Activated T-helper 17 cell treated with anti-CD3 and anti-CD28 coated beads, Interleukin-2, amount 50 U/mL, for 72 hours (primary cell): Measurements from ENCODE around the gene CTNND1. TPM values are rescaled to one million over a fixed set of nuclear protein-coding genes. Genes with fewer than 3 reads are reported as not detected.

Experiments
- ATAC-seq: fragments of 150-1000 bp; cut with Tn5 transposase; replicated peaks from 2 replicates; pipeline ENCODE4 v1.10.0; 2021; ENCODE audit warnings: mild to moderate bottlenecking, moderate library complexity
- H3K27ac Mint-ChIP-seq: one replicate; pipeline ENCODE4 v1.8.0; 2022; ENCODE audit warnings: mixed read lengths
- H3K27me3 Mint-ChIP-seq: one replicate; pipeline ENCODE4 v1.8.0; 2022; ENCODE audit warnings: mixed read lengths
- H3K36me3 Mint-ChIP-seq: one replicate; pipeline ENCODE4 v1.8.0; 2022; ENCODE audit warnings: low read depth, mild to moderate bottlenecking, mixed read lengths
- H3K4me1 Mint-ChIP-seq: one replicate; pipeline ENCODE4 v1.8.0; 2022; ENCODE audit warnings: mixed read lengths
- H3K4me3 Mint-ChIP-seq: one replicate; pipeline ENCODE4 v1.8.0; 2022; ENCODE audit warnings: mild to moderate bottlenecking, mixed read lengths
- H3K9me3 Mint-ChIP-seq: one replicate; pipeline ENCODE4 v1.8.0; 2022; ENCODE audit warnings: mixed read lengths
- total RNA-seq, 2 donors: library from RNA; stranded (reverse); gene quantifications; one replicate each; pipeline ENCODE4 v1.2.3, GENCODE V29; 2022

CTNND1 gene
- total RNA-seq, 2 donors from 2014 or later = 4.6 to 12.5 TPM

GRCh38 chr11:57776031-57776521 lies 14.5 kb downstream of the CTNND1 start:
- Mint-ChIP-seq H3K4me3 (no peak overlapping the region), H3K4me1 (no peaks in the 10 kb centered on the region), H3K27ac (no peak overlapping the region), H3K27me3 (no peaks in the 10 kb centered on the region), H3K9me3 (no peaks in the 10 kb centered on the region), H3K36me3 (no peaks in the 10 kb centered on the region)
- no peak for ATAC-seq

DNA sequence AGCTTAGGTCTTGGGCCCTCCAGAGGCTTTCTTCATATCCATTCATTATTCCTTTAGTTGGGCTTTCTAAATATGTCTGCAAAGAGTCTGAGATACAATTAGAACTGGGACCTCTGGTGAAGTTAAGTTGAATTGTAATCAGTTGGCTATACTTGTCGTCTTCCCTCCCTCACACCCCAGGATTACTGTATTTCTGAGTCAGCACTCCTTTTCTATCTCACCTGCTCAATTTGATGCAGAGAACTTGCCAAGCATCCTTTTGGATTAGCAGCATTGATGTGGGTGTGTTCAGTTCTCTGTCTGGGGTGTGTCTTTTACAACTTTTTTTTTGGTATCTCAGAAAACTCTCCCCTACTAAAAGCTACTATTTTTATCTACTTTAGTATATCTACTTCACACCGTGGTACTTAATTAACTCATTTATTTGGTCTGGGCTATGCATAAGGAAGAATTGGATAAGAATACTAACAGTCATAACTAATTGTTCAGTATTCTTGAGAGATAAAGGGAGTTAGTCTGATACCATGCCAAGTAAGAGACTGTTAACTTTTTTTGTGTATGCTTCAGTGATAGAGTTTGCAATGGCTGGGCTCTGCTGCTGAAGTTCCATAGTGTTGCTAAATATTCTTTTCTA lies 15.1 kb downstream of the CTNND1 start:
- Mint-ChIP-seq H3K27ac (no peak overlapping the region), H3K27me3 (no peaks in the 10 kb centered on the region), H3K36me3 (no peaks in the 10 kb centered on the region), H3K4me1 (no peaks in the 10 kb centered on the region), H3K9me3 (no peaks in the 10 kb centered on the region), H3K4me3 (no peak overlapping the region)
- ATAC-seq = no peak

- Mint-ChIP-seq H3K4me1 (no peaks in the 10 kb centered on the region), H3K27me3 (no peaks in the 10 kb centered on the region)
These were observed 16.3 kb downstream of the CTNND1 start for GRCh38 chr11:57777969-57778317.

GRCh38 chr11:57778318-57779037 lies 16.9 kb downstream of the CTNND1 start:
- H3K27me3 Mint-ChIP-seq = no peaks in the 10 kb centered on the region
- no peak overlapping the region for H3K27ac Mint-ChIP-seq
- H3K4me3 Mint-ChIP-seq = no peak overlapping the region
- no peaks in the 10 kb centered on the region for H3K36me3 Mint-ChIP-seq
- no peaks in the 10 kb centered on the region for H3K4me1 Mint-ChIP-seq
- no peaks in the 10 kb centered on the region for H3K9me3 Mint-ChIP-seq
- no peak for ATAC-seq

More at GRCh38 chr11:57777969-57778317, 16.3 kb downstream of the CTNND1 start:
- H3K36me3 Mint-ChIP-seq = no peaks in the 10 kb centered on the region
- no peaks in the 10 kb centered on the region for H3K9me3 Mint-ChIP-seq
- no peak overlapping the region for H3K4me3 Mint-ChIP-seq
- no peak overlapping the region for H3K27ac Mint-ChIP-seq
- no peak for ATAC-seq

DNA sequence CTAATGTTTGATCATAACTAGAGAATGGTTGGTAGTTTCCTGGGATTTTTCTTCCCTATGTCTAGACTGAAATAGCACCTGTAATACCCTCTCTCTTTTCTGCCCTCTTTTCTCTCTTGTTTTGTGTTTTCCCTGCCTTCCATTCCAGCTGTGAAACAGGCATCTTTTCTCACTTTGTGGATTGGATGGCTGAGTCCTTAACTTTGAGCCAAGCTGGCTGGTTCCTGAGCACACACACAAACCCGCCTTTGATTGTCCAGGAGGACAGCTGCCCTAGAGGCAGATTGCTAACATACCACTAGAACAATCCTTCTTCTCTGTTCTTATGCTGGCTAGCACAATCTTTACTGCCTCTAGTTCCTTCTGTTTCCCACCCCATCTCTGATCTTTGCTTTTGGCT lies 17.7 kb downstream of the CTNND1 start:
- Mint-ChIP-seq H3K36me3 (no peaks in the 10 kb centered on the region), H3K9me3 (no peaks in the 10 kb centered on the region), H3K4me1 (no peaks in the 10 kb centered on the region), H3K4me3 (no peak overlapping the region), H3K27ac (no peak overlapping the region), H3K27me3 (no peaks in the 10 kb centered on the region)
- ATAC-seq = no peak

GRCh38 chr11:57781529-57781943 lies 19.9 kb downstream of the CTNND1 start:
- H3K36me3 Mint-ChIP-seq = no peaks in the 10 kb centered on the region
- no peaks in the 10 kb centered on the region for H3K4me1 Mint-ChIP-seq
- no peaks in the 10 kb centered on the region for H3K27me3 Mint-ChIP-seq
- no peak for ATAC-seq
- H3K4me3 Mint-ChIP-seq = no peak overlapping the region
- H3K27ac Mint-ChIP-seq = peak overlapping the region; percentile 8
- no peaks in the 10 kb centered on the region for H3K9me3 Mint-ChIP-seq

DNA sequence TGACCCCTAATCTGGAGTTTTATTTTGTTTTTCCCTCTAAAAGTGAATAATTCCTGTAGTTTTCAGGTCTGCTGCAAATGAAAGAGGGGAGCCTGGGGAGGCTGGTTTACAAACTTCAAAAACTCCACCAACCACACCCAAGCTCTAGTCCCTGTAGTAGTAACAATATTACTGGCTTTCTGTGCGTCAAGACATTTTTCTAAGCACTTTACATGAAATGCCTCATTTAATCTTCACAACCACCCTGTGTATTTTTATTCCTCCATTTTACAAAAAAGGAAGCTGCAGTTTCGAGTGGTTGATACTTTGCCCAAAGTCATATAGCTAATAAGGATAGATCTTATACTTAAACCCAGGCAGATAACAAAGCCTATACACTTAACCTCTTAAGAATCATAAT lies 23.5 kb downstream of the CTNND1 start:
- H3K27ac Mint-ChIP-seq = no peak overlapping the region
- no peaks in the 10 kb centered on the region for H3K9me3 Mint-ChIP-seq
- no peak overlapping the region for H3K4me3 Mint-ChIP-seq
- H3K27me3 Mint-ChIP-seq = no peaks in the 10 kb centered on the region
- ATAC-seq = no peak
- H3K4me1 Mint-ChIP-seq = no peaks in the 10 kb centered on the region
- H3K36me3 Mint-ChIP-seq = no peaks in the 10 kb centered on the region

- Mint-ChIP-seq H3K9me3 (no peaks in the 10 kb centered on the region), H3K4me3 (no peak overlapping the region), H3K27me3 (no peaks in the 10 kb centered on the region), H3K4me1 (no peaks in the 10 kb centered on the region), H3K36me3 (no peaks in the 10 kb centered on the region), H3K27ac (no peak overlapping the region)
- ATAC-seq = no peak
These were observed 24.8 kb downstream of the CTNND1 start for GRCh38 chr11:57786436-57786835.

- no peaks in the 10 kb centered on the region for H3K9me3 Mint-ChIP-seq
- H3K27me3 Mint-ChIP-seq = no peaks in the 10 kb centered on the region
- peaks cover 4% of the 10 kb centered on the region for H3K4me1 Mint-ChIP-seq
- no peak overlapping the region for H3K4me3 Mint-ChIP-seq
- no peak overlapping the region for H3K27ac Mint-ChIP-seq
- H3K36me3 Mint-ChIP-seq = peaks cover 3% of the 10 kb centered on the region
- no peak for ATAC-seq
These were observed 25.5 kb downstream of the CTNND1 start for GRCh38 chr11:57787006-57787604.

DNA sequence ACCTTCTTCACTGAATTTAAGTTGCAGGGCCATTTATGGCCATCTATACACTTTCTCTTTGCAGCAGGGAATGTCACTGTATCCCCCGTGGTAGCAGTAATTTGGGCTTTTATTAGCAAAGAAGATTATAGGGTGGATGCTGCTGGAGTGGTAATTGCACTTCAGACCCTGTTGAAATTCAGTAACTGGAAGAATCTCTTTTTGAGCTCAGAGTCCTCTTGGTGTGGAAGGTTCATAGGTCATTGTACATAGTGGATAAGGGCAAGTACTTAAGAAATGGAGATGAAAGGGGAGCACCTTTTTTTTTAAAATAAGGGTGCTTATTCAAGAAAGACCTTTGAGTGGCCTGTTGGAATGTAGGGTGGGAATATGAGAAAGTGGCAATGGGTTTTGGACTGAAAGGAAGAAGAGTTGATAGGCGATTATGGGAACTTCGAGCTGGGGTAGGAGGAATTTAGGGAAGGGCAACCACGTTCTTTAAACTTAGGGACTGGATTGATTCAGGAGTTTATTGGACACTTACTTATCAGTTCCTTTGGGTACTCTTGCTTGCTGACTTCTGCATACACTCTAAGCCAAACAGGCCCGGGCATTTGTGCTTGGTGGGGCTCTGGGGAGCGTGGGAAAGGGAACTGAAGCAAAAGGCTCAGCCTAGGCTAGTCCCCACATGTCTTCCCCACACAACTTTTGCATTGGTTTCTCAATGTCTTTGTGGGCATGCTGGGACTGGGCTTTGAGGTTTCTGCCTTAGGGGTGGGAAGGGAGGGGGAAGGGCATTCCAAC lies 26.5 kb downstream of the CTNND1 start:
- H3K36me3 Mint-ChIP-seq = peaks cover 7% of the 10 kb centered on the region
- no peaks in the 10 kb centered on the region for H3K9me3 Mint-ChIP-seq
- H3K4me3 Mint-ChIP-seq = no peak overlapping the region
- peaks cover 8% of the 10 kb centered on the region for H3K4me1 Mint-ChIP-seq
- H3K27ac Mint-ChIP-seq = no peak overlapping the region
- ATAC-seq = no peak
- no peaks in the 10 kb centered on the region for H3K27me3 Mint-ChIP-seq

- no peaks in the 10 kb centered on the region for H3K27me3 Mint-ChIP-seq
- no peak overlapping the region for H3K27ac Mint-ChIP-seq
- H3K4me1 Mint-ChIP-seq = peaks cover 12% of the 10 kb centered on the region
- no peak overlapping the region for H3K4me3 Mint-ChIP-seq
- H3K36me3 Mint-ChIP-seq = peaks cover 7% of the 10 kb centered on the region
- no peak for ATAC-seq
- H3K9me3 Mint-ChIP-seq = no peaks in the 10 kb centered on the region
These were observed 27.1 kb downstream of the CTNND1 start for GRCh38 chr11:57788703-57789088.

- ATAC-seq = no peak
- H3K4me3 Mint-ChIP-seq = peak overlapping the region; percentile 73
- peak overlapping the region; percentile 79 for H3K27ac Mint-ChIP-seq
- peaks cover 14% of the 10 kb centered on the region for H3K36me3 Mint-ChIP-seq
- H3K9me3 Mint-ChIP-seq = no peaks in the 10 kb centered on the region
- H3K4me1 Mint-ChIP-seq = peaks cover 17% of the 10 kb centered on the region
- H3K27me3 Mint-ChIP-seq = no peaks in the 10 kb centered on the region
These were observed 29.9 kb downstream of the CTNND1 start for GRCh38 chr11:57791321-57792059.

- Mint-ChIP-seq H3K27me3 (no peaks in the 10 kb centered on the region), H3K36me3 (peaks cover 19% of the 10 kb centered on the region), H3K4me3 (peak overlapping the region; percentile 73), H3K4me1 (peaks cover 17% of the 10 kb centered on the region), H3K27ac (peak overlapping the region; percentile 79), H3K9me3 (no peaks in the 10 kb centered on the region)
- ATAC-seq = peak; percentile 96
These were observed 30.5 kb downstream of the CTNND1 start for GRCh38 chr11:57792060-57792541.

- peaks cover 19% of the 10 kb centered on the region for H3K36me3 Mint-ChIP-seq
- peak overlapping the region; percentile 79 for H3K27ac Mint-ChIP-seq
- H3K4me1 Mint-ChIP-seq = peaks cover 17% of the 10 kb centered on the region
These were observed 31.3 kb downstream of the CTNND1 start for GRCh38 chr11:57792870-57793269.

More at GRCh38 chr11:57792870-57793269, 31.3 kb downstream of the CTNND1 start:
- ATAC-seq = peak; percentile 15
- no peaks in the 10 kb centered on the region for H3K9me3 Mint-ChIP-seq
- H3K4me3 Mint-ChIP-seq = peak overlapping the region; percentile 73
- no peaks in the 10 kb centered on the region for H3K27me3 Mint-ChIP-seq
